GM23338 (cell line): ENCODE results near the gene GFI1B. TPM values are rescaled to one million over a fixed set of nuclear protein-coding genes. Genes with fewer than 3 reads are reported as not detected.

ENCODE experiments used
- ATAC-seq: fragments of 200-7000 bp; cut with Tn5 transposase; 3 replicates; pipeline ENCODE4 v1.9.1; 2020
- DNase-seq: peaks from one replicate; pipeline ENCODE4 v3.0.0-alpha.2; 2015; ENCODE audit warnings: low spot score
- H2AFZ ChIP-seq: fragments of 200-600 bp; sonication (generic); 2 replicates; pipeline ENCODE4 v1.8.0; 2016; ENCODE audit warnings: antibody characterized with exemption, mild to moderate bottlenecking, moderate library complexity
- H3F3A ChIP-seq: fragments of 200-600 bp; sonication (generic); replicated peaks from 2 replicates; pipeline ENCODE4 v1.8.0; 2017; ENCODE audit warnings: antibody characterized with exemption, mixed run types, low read depth
- H3K27ac ChIP-seq: fragments of 200-600 bp; sonication (generic); 2 replicates; pipeline ENCODE4 v1.6.1; 2016; ENCODE audit warnings: low read depth
- H3K27me3 ChIP-seq: fragments of 200-600 bp; sonication (generic); 2 replicates; pipeline ENCODE4 v1.8.0; 2016; ENCODE audit warnings: mild to moderate bottlenecking, mixed run types, moderate library complexity; ENCODE audit not compliant: insufficient read depth
- H3K36me3 ChIP-seq: fragments of 200-600 bp; sonication (generic); 2 replicates; pipeline ENCODE4 v1.8.0; 2016; ENCODE audit warnings: mild to moderate bottlenecking; ENCODE audit not compliant: insufficient read depth
- H3K4me1 ChIP-seq: fragments of 200-600 bp; sonication (generic); 2 replicates; pipeline ENCODE4 v1.8.0; 2016; ENCODE audit warnings: mild to moderate bottlenecking, moderate library complexity; ENCODE audit not compliant: insufficient read depth
- H3K4me2 ChIP-seq: fragments of 200-600 bp; sonication (generic); 2 replicates; pipeline ENCODE4 v1.7.1; 2017; ENCODE audit warnings: mixed run types
- H3K4me3 ChIP-seq: fragments of 200-600 bp; sonication (generic); 2 replicates; pipeline ENCODE4 v1.6.1; 2016; ENCODE audit warnings: mixed run types
- H3K79me2 ChIP-seq: fragments of 200-600 bp; sonication (generic); replicated peaks from 2 replicates; pipeline ENCODE4 v1.8.0; 2017; ENCODE audit warnings: mild to moderate bottlenecking; ENCODE audit not compliant: insufficient read depth
- H3K9me2 ChIP-seq: fragments of 200-600 bp; sonication (generic); 2 replicates; pipeline ENCODE4 v1.8.0; 2017; ENCODE audit not compliant: insufficient read depth
- H4K20me1 ChIP-seq: fragments of 200-600 bp; sonication (generic); replicated peaks from 2 replicates; pipeline ENCODE4 v1.8.0; 2017; ENCODE audit warnings: mild to moderate bottlenecking; ENCODE audit not compliant: insufficient read depth
- H3K27ac Mint-ChIP-seq: 2 replicates; pipeline ENCODE4 v1.8.0; 2020; ENCODE audit warnings: inconsistent platforms, mild to moderate bottlenecking, moderate library complexity, mixed read lengths
- H3K27me3 Mint-ChIP-seq: 3 replicates; pipeline ENCODE4 v1.8.0; 2022; ENCODE audit warnings: low read depth, mild to moderate bottlenecking, moderate library complexity, mixed read lengths, inconsistent platforms; ENCODE audit not compliant: insufficient read depth, poor library complexity
- H3K36me3 Mint-ChIP-seq: 3 replicates; pipeline ENCODE4 v1.8.0; 2021; ENCODE audit warnings: low read depth, mild to moderate bottlenecking, inconsistent platforms, moderate library complexity, mixed read lengths
- H3K4me1 Mint-ChIP-seq: 3 replicates; pipeline ENCODE4 v1.8.0; 2020; ENCODE audit warnings: mild to moderate bottlenecking, inconsistent platforms, mixed read lengths
- H3K4me3 Mint-ChIP-seq: 3 replicates; pipeline ENCODE4 v1.8.0; 2021; ENCODE audit warnings: moderate library complexity, mild to moderate bottlenecking, inconsistent platforms, mixed read lengths
- H3K9me3 Mint-ChIP-seq: 3 replicates; pipeline ENCODE4 v1.8.0; 2020; ENCODE audit warnings: moderate library complexity, mild to moderate bottlenecking, inconsistent platforms, mixed read lengths
- CREB1 ChIP-seq: fragments of 250-450 bp; sonication (Bioruptor Pico); IDR thresholded peaks from 2 replicates; pipeline ENCODE4 v1.5.0; 2020; ENCODE audit warnings: low read depth, mild to moderate bottlenecking, moderate library complexity
- CTCF ChIP-seq, 2 experiments: fragments of 200-600 bp in 1 of 2; sonication (generic) in 1 of 2; conservative IDR thresholded peaks; 2 replicates each; pipeline versions ENCODE4 v1.5.1 to v1.6.1; 2016 to 2017; ENCODE audit warnings: antibody characterized with exemption in 2 of 2, low read depth in 2 of 2, mild to moderate bottlenecking in 2 of 2, moderate library complexity in 1 of 2
- EZH2 ChIP-seq: fragments of 200-600 bp; sonication (generic); IDR thresholded peaks from one replicate; pipeline ENCODE4 v1.8.0; 2017; ENCODE audit warnings: antibody characterized with exemption, mild to moderate bottlenecking, low read depth; ENCODE audit not compliant: unreplicated experiment
- EZH2phosphoT487 ChIP-seq: fragments of 200-600 bp; sonication (generic); IDR thresholded peaks from one replicate; pipeline ENCODE4 v1.8.1; 2018; ENCODE audit warnings: antibody characterized with exemption; ENCODE audit not compliant: unreplicated experiment
- NANOG ChIP-seq: IDR thresholded peaks from 2 replicates; pipeline ENCODE4 v1.6.1; 2016; ENCODE audit warnings: antibody characterized with exemption, borderline replicate concordance
- REST ChIP-seq: IDR thresholded peaks from one replicate; pipeline ENCODE4 v1.6.1; 2018; ENCODE audit warnings: antibody characterized with exemption; ENCODE audit not compliant: unreplicated experiment
- STAT1 ChIP-seq: IDR thresholded peaks from one replicate; pipeline ENCODE4 v1.6.1; 2016; ENCODE audit warnings: antibody characterized with exemption; ENCODE audit not compliant: unreplicated experiment
- ZNF114 ChIP-seq: fragments of 250-450 bp; sonication (Bioruptor Pico); IDR thresholded peaks from 2 replicates; pipeline ENCODE4 v1.5.0; 2020; ENCODE audit warnings: mild to moderate bottlenecking, moderate library complexity
- ZNF331 ChIP-seq: fragments of 250-450 bp; sonication (Bioruptor Pico); IDR thresholded peaks from 2 replicates; pipeline ENCODE4 v1.5.0; 2020; ENCODE audit warnings: low read depth, mild to moderate bottlenecking, moderate library complexity
- ZNF462 ChIP-seq: fragments of 250-450 bp; sonication (Bioruptor Pico); IDR thresholded peaks from 2 replicates; pipeline ENCODE4 v1.5.0; 2020; ENCODE audit warnings: mild to moderate bottlenecking, moderate library complexity
- polyA plus RNA-seq: library from polyadenylated mRNA; unstranded; fragments of >200 nt; fragmentation: Nextera tagmentation; extraction: Ambion mirVana; gene quantifications from 2 replicates; pipeline ENCODE4 v1.2.1, GENCODE V29; 2016
- total RNA-seq: library from RNA; depleted of rRNA; stranded (reverse); fragments of >200 nt; shearing (Covaris generic); gene quantifications from 2 replicates; pipeline ENCODE4 v1.2.3, GENCODE V29; 2014

The GFI1B gene
- total and polyA plus RNA-seq, 2 experiments from 2014 or later, result 0.38 TPM; not detected in 1

GRCh38 chr9:133004999-133005760, 26.7 kb downstream of the GFI1B start:
- Histone ChIP-seq H3K4me2 (0 out of 2 replicates have a peak overlapping the region, but pooled peaks have one; percentile 71), H3K36me3 (no peaks in the 10 kb centered on the region), H3F3A (0 out of 2 replicates have a peak, but pooled peaks cover 4% of the 10 kb centered on the region), H3K79me2 (no peaks in the 10 kb centered on the region), H3K27ac (no peak overlapping the region), H2AFZ (no peak overlapping the region), H3K4me1 (peaks cover 23% of the 10 kb centered on the region), H4K20me1 (no peaks in the 10 kb centered on the region), H3K27me3 (peaks cover 53% of the 10 kb centered on the region), H3K9me2 (no peaks in the 10 kb centered on the region), H3K4me3 (no peak overlapping the region)
- no peak for TF ChIP-seq ZNF114 (CRISPR knock-in tag)
- TF ChIP-seq REST, result no peak
- TF ChIP-seq STAT1, result no peak
- no peak for TF ChIP-seq CREB1 (CRISPR knock-in tag)
- TF ChIP-seq ZNF331, result no peak
- TF ChIP-seq EZH2phosphoT487, result no peak
- TF ChIP-seq NANOG, result no peak
- no peak for TF ChIP-seq CTCF (conservative IDR thresholded peaks at IDR 0.05; ENCODE audit: low read depth in 2 of 2)
- no peak for TF ChIP-seq EZH2
- TF ChIP-seq ZNF462 (CRISPR knock-in tag), result no peak
- no peaks in the 10 kb centered on the region; the same call in 2 of the 3 replicates for H3K9me3 Mint-ChIP-seq
- H3K4me3 Mint-ChIP-seq, result no peak overlapping the region
- no peak overlapping the region for H3K27ac Mint-ChIP-seq
- ATAC-seq (no peak), DNase-seq (no peak)
- H3K27me3 Mint-ChIP-seq, result peaks cover 53% of the 10 kb centered on the region
- peaks cover 37% of the 10 kb centered on the region for H3K4me1 Mint-ChIP-seq
- no peaks in the 10 kb centered on the region for H3K36me3 Mint-ChIP-seq
